Smooth muscle cell (in vitro differentiated cells): ENCODE data around the gene TMEM238L. TPM values are rescaled to one million over a fixed set of nuclear protein-coding genes. Genes with fewer than 3 reads are reported as not detected.

ENCODE experiments used
- DNase-seq: peaks from one replicate; lab custom pipeline; 2025; ENCODE audit not compliant: unreplicated experiment; lab: John Stamatoyannopoulos, UW
- H2AFZ ChIP-seq: fragments of 200-600 bp; sonication (generic); 2 replicates; pipeline ENCODE4 v1.6.0; 2016; ENCODE audit warnings: antibody characterized with exemption, low read depth, mild to moderate bottlenecking
- H3F3A ChIP-seq: fragments of 200-600 bp; sonication (generic); 2 replicates; pipeline ENCODE4 v1.6.0; 2017; ENCODE audit warnings: antibody characterized with exemption, low read depth
- H3K27ac ChIP-seq: fragments of 200-600 bp; sonication (generic); 2 replicates; pipeline ENCODE4 v1.5.1; 2016; ENCODE audit warnings: low read depth, mild to moderate bottlenecking
- H3K27me3 ChIP-seq: fragments of 200-600 bp; sonication (generic); 2 replicates; pipeline ENCODE4 v1.6.1; 2016; ENCODE audit warnings: low read depth, mild to moderate bottlenecking
- H3K36me3 ChIP-seq: fragments of 200-600 bp; sonication (generic); 2 replicates; pipeline ENCODE4 v1.5.1; 2016; ENCODE audit warnings: low read depth
- H3K4me1 ChIP-seq: fragments of 200-600 bp; sonication (generic); 2 replicates; pipeline ENCODE4 v1.5.1; 2016; ENCODE audit warnings: low read depth
- H3K4me2 ChIP-seq: fragments of 200-600 bp; sonication (generic); 2 replicates; pipeline ENCODE4 v1.6.0; 2016; ENCODE audit warnings: mild to moderate bottlenecking
- H3K4me3 ChIP-seq: fragments of 200-600 bp; sonication (generic); 2 replicates; pipeline ENCODE4 v1.5.1; 2016; ENCODE audit warnings: mild to moderate bottlenecking
- H3K79me2 ChIP-seq: fragments of 200-600 bp; sonication (generic); 2 replicates; pipeline ENCODE4 v1.6.0; 2016; ENCODE audit warnings: low read depth, mild to moderate bottlenecking
- H3K9ac ChIP-seq: fragments of 200-600 bp; sonication (generic); 2 replicates; pipeline ENCODE4 v1.6.0; 2016; ENCODE audit warnings: low read depth
- H3K9me3 ChIP-seq: fragments of 200-600 bp; sonication (generic); replicated peaks from 2 replicates; pipeline ENCODE4 v1.5.1; 2016; ENCODE audit warnings: low read depth
- H4K20me1 ChIP-seq: fragments of 200-600 bp; sonication (generic); 2 replicates; pipeline ENCODE4 v1.6.0; 2016; ENCODE audit warnings: low read depth
- CTCF ChIP-seq: fragments of 200-600 bp; sonication (generic); IDR thresholded peaks from 2 replicates; pipeline ENCODE4 v1.5.1; 2017; ENCODE audit warnings: borderline replicate concordance, mild to moderate bottlenecking, antibody characterized with exemption; ENCODE audit not compliant: insufficient read depth, poor library complexity, severe bottlenecking
- WGBS: methylation state at CpG from one replicate; pipeline ENCODE4 v1.1.7; 2016; ENCODE audit warnings: low lambda C conversion rate; 5-methylcytosine and 5-hydroxymethylcytosine counted together
- polyA plus RNA-seq: library from polyadenylated mRNA; unstranded; fragments of >200 nt; fragmentation: Nextera tagmentation; extraction: Ambion mirVana; gene quantifications from 2 replicates; pipeline ENCODE4 v1.2.1, GENCODE V29; 2016
- total RNA-seq: library from RNA; depleted of rRNA; stranded (reverse); fragments of >200 nt; gene quantifications from 2 replicates; pipeline ENCODE4 v1.2.3, GENCODE V29; 2014

The TMEM238L gene
- total and polyA plus RNA-seq, 2 experiments from 2014 or later = not detected

GRCh38 chr17:10790491-10791401, 13.2 kb downstream of the TMEM238L start:
- Histone ChIP-seq H3K9ac (no peak overlapping the region), H4K20me1 (no peaks in the 10 kb centered on the region), H3K79me2 (no peaks in the 10 kb centered on the region), H3F3A (no peaks in the 10 kb centered on the region), H3K36me3 (no peaks in the 10 kb centered on the region), H3K4me1 (no peaks in the 10 kb centered on the region), H3K27me3 (peaks cover 3% of the 10 kb centered on the region), H3K27ac (no peak overlapping the region), H2AFZ (no peak overlapping the region), H3K4me2 (no peak overlapping the region), H3K9me3 (no peaks in the 10 kb centered on the region), H3K4me3 (no peak overlapping the region)
- no peak for DNase-seq
- TF ChIP-seq CTCF = no peak
- WGBS = 76% methylated on average over 9 of the region's 9 CpGs

- Histone ChIP-seq H3K36me3 (no peaks in the 10 kb centered on the region), H3K27ac (no peak overlapping the region), H4K20me1 (no peaks in the 10 kb centered on the region), H2AFZ (no peak overlapping the region), H3K79me2 (no peaks in the 10 kb centered on the region), H3K4me2 (no peak overlapping the region), H3F3A (no peaks in the 10 kb centered on the region), H3K9me3 (no peaks in the 10 kb centered on the region), H3K27me3 (no peaks in the 10 kb centered on the region), H3K4me1 (no peaks in the 10 kb centered on the region), H3K4me3 (no peak overlapping the region), H3K9ac (no peak overlapping the region)
- no peak for DNase-seq
- TF ChIP-seq CTCF = no peak
- 88% methylated on average over 4 of the region's 4 CpGs for WGBS
Measured at GRCh38 chr17:10789694-10790271, 14.1 kb downstream of the TMEM238L start.

- no peaks in the 10 kb centered on the region for H3K36me3 ChIP-seq
- no peak overlapping the region for H3K4me2 ChIP-seq
- WGBS = 98% methylated on average over 5 of the region's 5 CpGs
- TF ChIP-seq CTCF = no peak
- H3K27me3 ChIP-seq = no peaks in the 10 kb centered on the region
- H4K20me1 ChIP-seq = no peaks in the 10 kb centered on the region
- H3K9ac ChIP-seq = no peak overlapping the region
- no peak overlapping the region for H3K4me3 ChIP-seq
- H3K79me2 ChIP-seq = no peaks in the 10 kb centered on the region
- no peak overlapping the region for H3K27ac ChIP-seq
- no peaks in the 10 kb centered on the region for H3K4me1 ChIP-seq
- no peak overlapping the region for H2AFZ ChIP-seq
- no peak for DNase-seq
- no peaks in the 10 kb centered on the region for H3F3A ChIP-seq
- H3K9me3 ChIP-seq = no peaks in the 10 kb centered on the region
Measured at GRCh38 chr17:10787306-10788045, 16.4 kb downstream of the TMEM238L start.
